K562 (cell line): ENCODE results near the gene COPS9. TPM values are rescaled to one million over a fixed set of nuclear protein-coding genes. Genes with fewer than 3 reads are reported as not detected.

ENCODE experiments used
- ADNP ChIP-seq: fragments of 200-800 bp; sonication (Bioruptor generic); IDR thresholded peaks from 2 replicates; pipeline ENCODE4 v1.6.1; 2016; ENCODE audit warnings: missing genetic modification characterization, missing compliant biosample characterization
- BRD4 ChIP-seq: fragments of 200-600 bp; sonication (generic); IDR thresholded peaks from 2 replicates; pipeline ENCODE4 v1.6.1; 2017; ENCODE audit warnings: inconsistent platforms
- CCNT2 ChIP-seq: IDR thresholded peaks from 2 replicates; pipeline ENCODE4 v1.6.1; 2011; ENCODE audit warnings: borderline replicate concordance, low read depth, mild to moderate bottlenecking, moderate library complexity, mixed read lengths, low read length; ENCODE audit not compliant: insufficient read length; ENCODE audit errors: extremely low read depth
- DIDO1 ChIP-seq: fragments of 450-650 bp; IDR thresholded peaks from 2 replicates; pipeline ENCODE4 v1.6.1; 2016; ENCODE audit warnings: low read depth, missing biosample characterization, missing genetic modification characterization
- GABPB1 ChIP-seq: sonication (generic); formaldehyde crosslinking; IDR thresholded peaks from 2 replicates; pipeline ENCODE4 v1.8.0; 2022; ENCODE audit warnings: mild to moderate bottlenecking, missing genetic modification reagents
- HDAC2 ChIP-seq: fragments of 450-650 bp; IDR thresholded peaks from 2 replicates; pipeline ENCODE4 v1.6.1; 2016; ENCODE audit warnings: mild to moderate bottlenecking
- KLF13 ChIP-seq: fragments of 450-650 bp; IDR thresholded peaks from 2 replicates; pipeline ENCODE4 v1.6.1; 2016; ENCODE audit warnings: missing genetic modification characterization, low read depth, mild to moderate bottlenecking, missing compliant biosample characterization, moderate library complexity, borderline replicate concordance
- POLR2H ChIP-seq: IDR thresholded peaks from 2 replicates; pipeline ENCODE4 v1.6.1; 2016; ENCODE audit warnings: missing genetic modification characterization, low read depth, mild to moderate bottlenecking, control low read depth, missing compliant biosample characterization, moderate library complexity
- SRSF1 ChIP-seq: fragments of 200-400 bp; formaldehyde crosslinking; IDR thresholded peaks from 2 replicates; pipeline ENCODE4 v1.6.1; 2017; ENCODE audit warnings: mild to moderate bottlenecking, low read depth, low read length, moderate library complexity
- TEAD1 ChIP-seq, 2 experiments: fragments of 450-650 bp in 1 of 2; sonication (generic) in 1 of 2; formaldehyde crosslinking; IDR thresholded peaks; 2 replicates each; pipeline versions ENCODE4 v1.4.0 to v1.8.0; 2020 to 2022; ENCODE audit warnings: mild to moderate bottlenecking in 2 of 2, missing genetic modification reagents in 1 of 2
- polyA plus RNA-seq, 8 experiments: library from polyadenylated mRNA; depleted of rRNA in 4 of 8; stranded (reverse) in 5 of 8; unstranded in 3 of 8; fragments of >200 nt; fragmentation: Nextera tagmentation in 2 of 8; fragmentation: Illumina TruSeq in 1 of 8; extraction: Ambion mirVana in 2 of 8; extraction: Trizol in 1 of 8; gene quantifications; 2 replicates each; pipeline versions ENCODE4 v1.2.1 to v1.2.3, GENCODE V29; 2011 to 2014; ENCODE audit warnings: inconsistent platforms in 1 of 8, missing spikeins in 1 of 8
- total RNA-seq, 7 experiments: library from RNA; depleted of rRNA in 6 of 7; stranded (reverse); fragments of >200 nt in 6 of 7; fragmentation: Illumina TruSeq in 2 of 7; extraction: Trizol in 2 of 7; gene quantifications; 2 replicates each; pipeline versions ENCODE4 v1.2.1 to v1.2.3, GENCODE V29; 2011 to 2021; ENCODE audit warnings: low replicate concordance in 1 of 7
- TF ChIP-seq, protein P1 (sequence below): fragments of 450-650 bp; IDR thresholded peaks from 2 replicates; pipeline ENCODE4 v1.6.1; 2018; ENCODE audit not compliant: partially characterized antibody
- TF ChIP-seq, protein P2 (sequence below): sonication (generic); formaldehyde crosslinking; IDR thresholded peaks from 2 replicates; pipeline ENCODE4 v1.8.1; 2023; ENCODE audit warnings: missing genetic modification reagents, mild to moderate bottlenecking, borderline replicate concordance

COPS9 gene
- total and polyA plus RNA-seq, 9 of the 15 experiments (the other 6 are each of a cell fraction or from before 2014, with no cell fraction given): 55.0 to 281 (median 99.9) TPM

DNA sequence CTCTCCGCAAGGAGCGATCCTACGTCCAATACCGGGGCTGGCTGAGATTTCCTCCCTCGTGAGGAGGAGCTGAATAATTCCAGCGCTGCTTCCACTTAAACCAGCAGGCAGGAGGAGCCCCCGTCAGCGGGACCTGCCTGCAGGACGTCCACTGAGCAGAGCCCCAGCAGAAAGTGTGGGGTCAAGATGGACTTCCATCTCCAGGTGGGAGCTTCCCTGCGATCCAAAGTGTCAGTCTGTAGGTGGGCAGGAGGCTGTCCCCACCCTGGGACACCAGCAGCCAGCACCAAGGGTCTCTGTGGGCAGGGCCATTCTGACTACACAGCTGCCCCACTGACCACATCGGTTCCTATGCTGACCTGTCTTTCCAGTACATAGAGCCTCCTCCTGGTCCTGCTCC, 4.8 kb upstream of the COPS9 start (continued):
- TF ChIP-seq GABPB1 (CRISPR knock-in tag) (no peak), HDAC2 (no peak), KLF13 (tag) (no peak), TEAD1 (CRISPR knock-in tag; IDR thresholded peaks at IDR 0.05) (no peak), CCNT2 (no peak), DIDO1 (tag) (no peak), SRSF1 (no peak), ADNP (tag) (no peak), POLR2H (no peak), BRD4 (no peak)
- TF ChIP-seq, protein P1, sequence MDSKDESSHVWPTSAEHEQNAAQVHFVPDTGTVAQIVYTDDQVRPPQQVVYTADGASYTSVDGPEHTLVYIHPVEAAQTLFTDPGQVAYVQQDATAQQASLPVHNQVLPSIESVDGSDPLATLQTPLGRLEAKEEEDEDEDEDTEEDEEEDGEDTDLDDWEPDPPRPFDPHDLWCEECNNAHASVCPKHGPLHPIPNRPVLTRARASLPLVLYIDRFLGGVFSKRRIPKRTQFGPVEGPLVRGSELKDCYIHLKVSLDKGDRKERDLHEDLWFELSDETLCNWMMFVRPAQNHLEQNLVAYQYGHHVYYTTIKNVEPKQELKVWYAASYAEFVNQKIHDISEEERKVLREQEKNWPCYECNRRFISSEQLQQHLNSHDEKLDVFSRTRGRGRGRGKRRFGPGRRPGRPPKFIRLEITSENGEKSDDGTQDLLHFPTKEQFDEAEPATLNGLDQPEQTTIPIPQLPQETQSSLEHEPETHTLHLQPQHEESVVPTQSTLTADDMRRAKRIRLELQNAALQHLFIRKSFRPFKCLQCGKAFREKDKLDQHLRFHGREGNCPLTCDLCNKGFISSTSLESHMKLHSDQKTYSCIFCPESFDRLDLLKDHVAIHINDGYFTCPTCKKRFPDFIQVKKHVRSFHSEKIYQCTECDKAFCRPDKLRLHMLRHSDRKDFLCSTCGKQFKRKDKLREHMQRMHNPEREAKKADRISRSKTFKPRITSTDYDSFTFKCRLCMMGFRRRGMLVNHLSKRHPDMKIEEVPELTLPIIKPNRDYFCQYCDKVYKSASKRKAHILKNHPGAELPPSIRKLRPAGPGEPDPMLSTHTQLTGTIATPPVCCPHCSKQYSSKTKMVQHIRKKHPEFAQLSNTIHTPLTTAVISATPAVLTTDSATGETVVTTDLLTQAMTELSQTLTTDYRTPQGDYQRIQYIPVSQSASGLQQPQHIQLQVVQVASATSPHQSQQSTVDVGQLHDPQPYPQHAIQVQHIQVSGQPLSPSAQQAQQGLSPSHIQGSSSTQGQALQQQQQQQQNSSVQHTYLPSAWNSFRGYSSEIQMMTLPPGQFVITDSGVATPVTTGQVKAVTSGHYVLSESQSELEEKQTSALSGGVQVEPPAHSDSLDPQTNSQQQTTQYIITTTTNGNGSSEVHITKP: no peak
- TF ChIP-seq, protein P2, sequence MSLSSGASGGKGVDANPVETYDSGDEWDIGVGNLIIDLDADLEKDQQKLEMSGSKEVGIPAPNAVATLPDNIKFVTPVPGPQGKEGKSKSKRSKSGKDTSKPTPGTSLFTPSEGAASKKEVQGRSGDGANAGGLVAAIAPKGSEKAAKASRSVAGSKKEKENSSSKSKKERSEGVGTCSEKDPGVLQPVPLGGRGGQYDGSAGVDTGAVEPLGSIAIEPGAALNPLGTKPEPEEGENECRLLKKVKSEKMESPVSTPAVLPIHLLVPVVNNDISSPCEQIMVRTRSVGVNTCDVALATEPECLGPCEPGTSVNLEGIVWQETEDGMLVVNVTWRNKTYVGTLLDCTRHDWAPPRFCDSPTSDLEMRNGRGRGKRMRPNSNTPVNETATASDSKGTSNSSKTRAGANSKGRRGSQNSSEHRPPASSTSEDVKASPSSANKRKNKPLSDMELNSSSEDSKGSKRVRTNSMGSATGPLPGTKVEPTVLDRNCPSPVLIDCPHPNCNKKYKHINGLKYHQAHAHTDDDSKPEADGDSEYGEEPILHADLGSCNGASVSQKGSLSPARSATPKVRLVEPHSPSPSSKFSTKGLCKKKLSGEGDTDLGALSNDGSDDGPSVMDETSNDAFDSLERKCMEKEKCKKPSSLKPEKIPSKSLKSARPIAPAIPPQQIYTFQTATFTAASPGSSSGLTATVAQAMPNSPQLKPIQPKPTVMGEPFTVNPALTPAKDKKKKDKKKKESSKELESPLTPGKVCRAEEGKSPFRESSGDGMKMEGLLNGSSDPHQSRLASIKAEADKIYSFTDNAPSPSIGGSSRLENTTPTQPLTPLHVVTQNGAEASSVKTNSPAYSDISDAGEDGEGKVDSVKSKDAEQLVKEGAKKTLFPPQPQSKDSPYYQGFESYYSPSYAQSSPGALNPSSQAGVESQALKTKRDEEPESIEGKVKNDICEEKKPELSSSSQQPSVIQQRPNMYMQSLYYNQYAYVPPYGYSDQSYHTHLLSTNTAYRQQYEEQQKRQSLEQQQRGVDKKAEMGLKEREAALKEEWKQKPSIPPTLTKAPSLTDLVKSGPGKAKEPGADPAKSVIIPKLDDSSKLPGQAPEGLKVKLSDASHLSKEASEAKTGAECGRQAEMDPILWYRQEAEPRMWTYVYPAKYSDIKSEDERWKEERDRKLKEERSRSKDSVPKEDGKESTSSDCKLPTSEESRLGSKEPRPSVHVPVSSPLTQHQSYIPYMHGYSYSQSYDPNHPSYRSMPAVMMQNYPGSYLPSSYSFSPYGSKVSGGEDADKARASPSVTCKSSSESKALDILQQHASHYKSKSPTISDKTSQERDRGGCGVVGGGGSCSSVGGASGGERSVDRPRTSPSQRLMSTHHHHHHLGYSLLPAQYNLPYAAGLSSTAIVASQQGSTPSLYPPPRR (CRISPR knock-in tag): no peak
